ENCODE data around the gene SH3PXD2A. TPM values are rescaled to one million over a fixed set of nuclear protein-coding genes. Genes with fewer than 3 reads are reported as not detected.
"Not testable (repeated sequence)": the region's sequence is repeated elsewhere in the genome, so short reads cannot be mapped to it uniquely, and the experiment has no call there.

SH3PXD2A gene
- total RNA-seq, 1 donor from 2014 or later, result 35.2 TPM

DNA sequence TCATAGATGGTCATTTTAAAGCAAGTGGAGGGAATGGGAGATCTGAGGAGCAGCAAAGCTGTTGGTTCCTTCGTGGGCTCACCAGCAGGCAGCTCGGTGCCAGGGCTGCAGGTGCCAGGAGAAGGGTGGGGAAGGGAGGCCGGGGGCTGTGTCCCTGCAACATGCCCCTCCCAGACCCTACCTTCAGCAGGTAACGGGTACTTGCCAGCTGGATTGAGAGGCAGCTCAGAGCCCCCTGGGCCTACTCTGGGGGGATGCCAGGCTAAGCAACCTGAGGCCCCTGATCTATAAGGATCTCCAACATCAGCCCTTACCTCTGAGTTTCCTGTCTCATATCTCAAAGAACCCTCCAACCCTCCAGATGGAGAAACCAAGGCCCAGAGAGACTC lies 188.6 kb downstream of the SH3PXD2A start:
- Histone ChIP-seq H3K4me1 (peaks cover 35% of the 10 kb centered on the region), H3K4me3 (no peak overlapping the region), H3K27me3 (no peaks in the 10 kb centered on the region), H3K27ac (peak overlapping the region; percentile 25), H3K36me3 (no peaks in the 10 kb centered on the region), H3K9me3 (no peaks in the 10 kb centered on the region)
- ATAC-seq (no peak), DNase-seq (no peak)
- intact Hi-C loops (cut with DNase I), result no loop called here
- TF ChIP-seq, protein P1, sequence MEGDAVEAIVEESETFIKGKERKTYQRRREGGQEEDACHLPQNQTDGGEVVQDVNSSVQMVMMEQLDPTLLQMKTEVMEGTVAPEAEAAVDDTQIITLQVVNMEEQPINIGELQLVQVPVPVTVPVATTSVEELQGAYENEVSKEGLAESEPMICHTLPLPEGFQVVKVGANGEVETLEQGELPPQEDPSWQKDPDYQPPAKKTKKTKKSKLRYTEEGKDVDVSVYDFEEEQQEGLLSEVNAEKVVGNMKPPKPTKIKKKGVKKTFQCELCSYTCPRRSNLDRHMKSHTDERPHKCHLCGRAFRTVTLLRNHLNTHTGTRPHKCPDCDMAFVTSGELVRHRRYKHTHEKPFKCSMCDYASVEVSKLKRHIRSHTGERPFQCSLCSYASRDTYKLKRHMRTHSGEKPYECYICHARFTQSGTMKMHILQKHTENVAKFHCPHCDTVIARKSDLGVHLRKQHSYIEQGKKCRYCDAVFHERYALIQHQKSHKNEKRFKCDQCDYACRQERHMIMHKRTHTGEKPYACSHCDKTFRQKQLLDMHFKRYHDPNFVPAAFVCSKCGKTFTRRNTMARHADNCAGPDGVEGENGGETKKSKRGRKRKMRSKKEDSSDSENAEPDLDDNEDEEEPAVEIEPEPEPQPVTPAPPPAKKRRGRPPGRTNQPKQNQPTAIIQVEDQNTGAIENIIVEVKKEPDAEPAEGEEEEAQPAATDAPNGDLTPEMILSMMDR (IDR thresholded peaks at IDR 0.05), result no peak

- DNase-seq (no peak), ATAC-seq (no peak)
- Histone ChIP-seq H3K27ac (no peak overlapping the region), H3K27me3 (no peaks in the 10 kb centered on the region), H3K4me1 (peaks cover 33% of the 10 kb centered on the region), H3K36me3 (no peaks in the 10 kb centered on the region), H3K9me3 (no peaks in the 10 kb centered on the region), H3K4me3 (no peak overlapping the region)
- TF ChIP-seq, protein P1 (IDR thresholded peaks at IDR 0.05), result peak; percentile 38
- intact Hi-C loops (cut with DNase I), result no loop called here
Observed at GRCh38 chr10:103666087-103666761, 189.2 kb downstream of the SH3PXD2A start.

GRCh38 chr10:103665162-103665889 lies 190.1 kb downstream of the SH3PXD2A start:
- Histone ChIP-seq H3K4me3 (no peak overlapping the region), H3K9me3 (no peaks in the 10 kb centered on the region), H3K27ac (no peak overlapping the region), H3K36me3 (no peaks in the 10 kb centered on the region), H3K4me1 (peaks cover 36% of the 10 kb centered on the region), H3K27me3 (no peaks in the 10 kb centered on the region)
- ATAC-seq (no peak), DNase-seq (no peak)
- TF ChIP-seq, protein P1 (IDR thresholded peaks at IDR 0.05), result no peak
- intact Hi-C loops (cut with DNase I), result no loop called here

DNA sequence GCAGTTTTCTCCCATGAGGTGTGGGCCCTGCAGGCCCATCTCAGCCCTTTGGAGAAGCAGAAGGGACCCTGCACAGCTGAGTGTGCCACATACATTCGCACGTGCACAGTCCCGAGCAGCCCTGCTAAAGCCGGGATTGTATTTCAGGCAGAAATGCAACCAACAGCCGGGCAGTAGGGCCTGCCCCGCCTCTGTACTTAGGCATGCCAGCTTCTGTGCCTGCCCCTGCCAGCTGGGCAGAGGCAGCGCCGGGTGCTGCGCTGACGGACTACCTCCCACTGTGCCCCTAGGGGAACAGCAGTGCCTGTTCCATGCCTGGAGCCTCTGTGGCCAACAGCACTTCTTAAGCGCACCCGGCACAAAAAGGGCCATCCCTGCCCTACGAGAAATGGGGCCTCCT lies 191.6 kb downstream of the SH3PXD2A start:
- TF ChIP-seq, protein P1 (IDR thresholded peaks at IDR 0.05), result no peak
- peaks cover 39% of the 10 kb centered on the region for H3K4me1 ChIP-seq
- intact Hi-C loops (cut with DNase I), result no loop called here
- ATAC-seq (peak; percentile 27), DNase-seq (peak; percentile 72)
- no peaks in the 10 kb centered on the region for H3K27me3 ChIP-seq
- no peak overlapping the region for H3K27ac ChIP-seq
- H3K4me3 ChIP-seq, result no peak overlapping the region
- H3K9me3 ChIP-seq, result no peaks in the 10 kb centered on the region
- H3K36me3 ChIP-seq, result no peaks in the 10 kb centered on the region

- ATAC-seq (no peak), DNase-seq (no peak)
- H3K36me3 ChIP-seq, result no peaks in the 10 kb centered on the region
- H3K4me1 ChIP-seq, result peaks cover 34% of the 10 kb centered on the region
- H3K9me3 ChIP-seq, result no peaks in the 10 kb centered on the region
- no peak overlapping the region for H3K4me3 ChIP-seq
- intact Hi-C loops (cut with DNase I), result no loop called here
- H3K27me3 ChIP-seq, result no peaks in the 10 kb centered on the region
- H3K27ac ChIP-seq, result no peak overlapping the region
- TF ChIP-seq, protein P1 (IDR thresholded peaks at IDR 0.05), result no peak
Observed at GRCh38 chr10:103663236-103663635, 192.1 kb downstream of the SH3PXD2A start.

DNA sequence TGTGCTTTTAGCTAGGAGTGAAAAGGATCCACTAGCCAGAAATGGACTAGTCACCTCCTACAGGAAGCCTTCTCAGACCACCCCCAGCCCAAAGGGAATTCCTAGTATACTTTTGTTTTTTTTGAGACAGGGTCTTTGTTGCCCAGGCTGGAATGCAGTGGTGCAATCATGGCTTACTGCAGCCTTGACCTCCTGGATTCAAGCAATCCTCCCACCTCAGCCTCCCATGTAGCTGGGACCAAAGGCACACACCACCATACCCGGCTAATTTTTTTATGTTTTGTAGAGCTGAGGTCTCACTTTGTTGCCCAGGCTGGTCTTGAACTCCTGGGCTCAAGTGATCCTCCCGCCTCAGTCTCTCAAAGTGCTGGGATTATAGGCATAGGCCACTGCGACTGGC lies 192.7 kb downstream of the SH3PXD2A start:
- H3K4me1 ChIP-seq, result peaks cover 28% of the 10 kb centered on the region
- ATAC-seq; H3K4me3 ChIP-seq; intact Hi-C loops (cut with DNase I); DNase-seq; H3K9me3 ChIP-seq; H3K27me3 ChIP-seq; H3K36me3 ChIP-seq; H3K27ac ChIP-seq: not testable (repeated sequence)
